Stimulated activated CD4-positive, alpha-beta T cell treated with anti-CD3 and anti-CD28 coated beads, Interleukin-15, amount 100 ng/mL, for 24 hours (primary cell): Measurements from ENCODE around the gene DPEP1.

Experiments used
- DNase-seq: peaks from one replicate; pipeline ENCODE4 v3.0.0-alpha.2; 2020

The DPEP1 gene

GRCh38 chr16:89600427-89600826 is 13.0 kb upstream of the DPEP1 start:
- no peak for DNase-seq

GRCh38 chr16:89600956-89601355 is 12.5 kb upstream of the DPEP1 start:
- DNase-seq: no peak

GRCh38 chr16:89601906-89602272 is 11.6 kb upstream of the DPEP1 start:
- no peak for DNase-seq

GRCh38 chr16:89602273-89602951 is 11.0 kb upstream of the DPEP1 start:
- peak; percentile 77 for DNase-seq

GRCh38 chr16:89602952-89603590 is 10.4 kb upstream of the DPEP1 start:
- DNase-seq: no peak

GRCh38 chr16:89604764-89605163 is 8.7 kb upstream of the DPEP1 start:
- no peak for DNase-seq

GRCh38 chr16:89605186-89605970 is 8.1 kb upstream of the DPEP1 start:
- no peak for DNase-seq

- no peak for DNase-seq
Measured at GRCh38 chr16:89606006-89606405, 7.4 kb upstream of the DPEP1 start.

- DNase-seq: no peak
Measured at GRCh38 chr16:89607453-89607852, 6.0 kb upstream of the DPEP1 start.

GRCh38 chr16:89607937-89608740 is 5.3 kb upstream of the DPEP1 start:
- no peak for DNase-seq

GRCh38 chr16:89610108-89610453 is 3.4 kb upstream of the DPEP1 start:
- no peak for DNase-seq

- DNase-seq: no peak
Measured at GRCh38 chr16:89612415-89613166, 851 bp upstream of the DPEP1 start.

- no peak for DNase-seq
Measured at GRCh38 chr16:89613954-89614459, 565 bp downstream of the DPEP1 start.

GRCh38 chr16:89615176-89615575 is 1.7 kb downstream of the DPEP1 start:
- no peak for DNase-seq

- peak; percentile 32 for DNase-seq
Measured at GRCh38 chr16:89615596-89616090, 2.2 kb downstream of the DPEP1 start.

- DNase-seq: no peak
Measured at GRCh38 chr16:89616623-89617022, 3.2 kb downstream of the DPEP1 start.

- no peak for DNase-seq
Measured at GRCh38 chr16:89617036-89617435, 3.6 kb downstream of the DPEP1 start.

- no peak for DNase-seq
Measured at GRCh38 chr16:89618109-89618998, 4.9 kb downstream of the DPEP1 start.

GRCh38 chr16:89619840-89620239 is 6.4 kb downstream of the DPEP1 start:
- no peak for DNase-seq

- no peak for DNase-seq
Measured at GRCh38 chr16:89620406-89620841, 7.0 kb downstream of the DPEP1 start.

GRCh38 chr16:89621136-89621697 is 7.8 kb downstream of the DPEP1 start:
- no peak for DNase-seq
